Motor neuron (in vitro differentiated cells): ENCODE measurements around the gene SPOCK1. TPM values are rescaled to one million over a fixed set of nuclear protein-coding genes. Genes with fewer than 3 reads are reported as not detected.

Experiments used
- ATAC-seq, 8 experiments: fragments of 200-7000 bp; cut with Tn5 transposase; replicated peaks in 6 of 8; 2 replicates each; pipeline ENCODE4 v1.8.0; 2021; ENCODE audit warnings: mild to moderate bottlenecking in 8 of 8, moderate library complexity in 8 of 8
- H3K27ac ChIP-seq, 2 donors: fragments of 250-450 bp; sonication (Bioruptor Pico); 2 replicates each; pipeline ENCODE4 v1.9.0; 2021; ENCODE audit warnings: antibody characterized with exemption in 2 of 2, mild to moderate bottlenecking in 2 of 2, moderate library complexity in 1 of 2
- H3K4me1 ChIP-seq, 2 donors: fragments of 250-450 bp; sonication (Bioruptor Pico); replicated peaks in 1 of 2; 2 replicates each; pipeline ENCODE4 v1.6.1; 2021; ENCODE audit warnings: antibody characterized with exemption in 2 of 2, mild to moderate bottlenecking in 2 of 2, moderate library complexity in 1 of 2
- H3K4me3 ChIP-seq, 5 donors: fragments of 250-450 bp; sonication (Bioruptor Pico); 2 replicates each; pipeline ENCODE4 v1.9.0; 2021; ENCODE audit warnings: antibody characterized with exemption in 5 of 5, mild to moderate bottlenecking in 5 of 5, moderate library complexity in 4 of 5
- WGBS, 10 experiments: fragments of 450-650 bp; shearing (Covaris generic); methylation state at CpG; one replicate each; pipeline ENCODE4 v1.0.0; 2022; 5-methylcytosine and 5-hydroxymethylcytosine counted together
- in situ Hi-C, 9 experiments: fragments of 400-800 bp; cut with MboI; loops; one replicate each; pipeline ENCODE4 v1.15.0; 2021; ENCODE audit warnings: low sequenced_read_pairs in 9 of 9, low pct_unique_long_range_greater_than_20kb in 2 of 9; ENCODE audit not compliant: unreplicated experiment in 9 of 9
- total RNA-seq, 8 experiments: library from RNA; unstranded; fragments of 300-600 nt; gene quantifications; 2 replicates each; pipeline versions ENCODE4 v1.2.3 to v1.2.4, GENCODE V29; 2022

Gene SPOCK1
- total RNA-seq, 8 experiments from 2014 or later = 9.4 to 154 (median 25.1) TPM

GRCh38 chr5:137091472-137091871 is 407.7 kb downstream of the SPOCK1 start:
- H3K4me3 ChIP-seq = no peak overlapping the region
- in situ Hi-C loops = no loop called here
- 17 to 86% (median 20%) methylated on average over 1 of the region's 1 CpG; no CpG with 5 or more reads in 5 of the 10 experiments for WGBS, 10 experiments
- ATAC-seq = peak; percentile 85 to 98 (median 92)
- H3K27ac ChIP-seq = peak overlapping the region in 1 of 2 donors; percentile 56
- peaks cover 25 to 45% of the 10 kb centered on the region in 2 donors for H3K4me1 ChIP-seq

DNA sequence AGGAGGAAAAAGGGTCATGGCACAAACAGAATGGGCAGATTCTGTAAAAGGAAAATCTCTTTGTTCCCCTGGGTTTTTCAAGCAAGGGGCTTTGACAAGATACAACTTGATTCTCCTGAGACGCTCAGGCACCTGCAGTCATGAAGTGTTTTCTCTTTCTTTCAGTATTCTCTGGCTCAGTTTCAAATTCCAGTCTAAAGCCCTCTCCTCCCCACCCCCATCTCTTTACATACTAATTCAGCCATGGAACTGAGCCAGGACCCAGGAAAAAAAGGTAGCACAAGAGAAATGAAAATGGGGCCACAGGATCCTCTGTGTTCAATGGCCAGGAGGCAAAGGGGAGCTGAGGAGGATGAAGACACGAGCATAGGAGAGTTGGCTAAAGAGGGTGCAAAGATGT is 408.4 kb downstream of the SPOCK1 start:
- peak in 5 of 8 experiments; percentile 19 to 32 (median 25) for ATAC-seq
- in situ Hi-C loops = no loop called here
- WGBS, 10 experiments = 14 to 83% (median 54%) methylated on average over 1 of the region's 2 CpGs; no CpG with 5 or more reads in 4 of the 10 experiments
- no peak overlapping the region for H3K4me3 ChIP-seq
- peak overlapping the region in 1 of 2 donors; percentile 56 for H3K27ac ChIP-seq
- peaks cover 25 to 49% of the 10 kb centered on the region in 2 donors for H3K4me1 ChIP-seq

GRCh38 chr5:137090151-137090550 is 409.0 kb downstream of the SPOCK1 start:
- Histone ChIP-seq H3K4me3 (no peak overlapping the region), H3K4me1 (peaks cover 25 to 49% of the 10 kb centered on the region in 2 donors), H3K27ac (peak overlapping the region in 1 of 2 donors; percentile 46)
- in situ Hi-C loops = no loop called here
- no peak for ATAC-seq
- 100% methylated on average over 1 of the region's 1 CpG; no CpG with 5 or more reads in 9 of the 10 experiments for WGBS, 10 experiments

DNA sequence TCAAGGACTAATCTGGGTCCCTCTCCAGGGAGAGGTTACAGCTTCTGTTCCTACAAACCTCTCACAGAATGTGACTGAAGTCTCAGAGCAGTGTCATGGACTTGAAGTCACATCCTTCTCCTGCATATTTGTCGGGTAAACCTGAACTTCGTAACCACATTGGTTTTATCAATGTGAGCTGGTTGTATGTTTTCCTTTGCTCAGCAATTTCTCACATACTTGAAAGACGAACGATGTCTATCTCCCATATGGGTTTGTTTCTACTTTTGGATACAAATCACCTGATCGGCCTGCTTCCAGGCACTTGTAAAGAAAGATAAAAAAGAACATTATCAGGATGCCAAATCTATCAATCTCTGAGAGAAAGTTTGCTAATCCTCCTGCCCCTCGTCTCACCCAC is 411.0 kb downstream of the SPOCK1 start:
- Histone ChIP-seq H3K4me1 (peaks cover 25 to 49% of the 10 kb centered on the region in 2 donors), H3K4me3 (no peak overlapping the region), H3K27ac (no peak overlapping the region)
- in situ Hi-C loops = no loop called here
- ATAC-seq = no peak
- WGBS, 10 experiments = 74 to 100% (median 87%) methylated on average over 1 to 6 of the region's 6 CpGs

- in situ Hi-C loops = no loop called here
- H3K27ac ChIP-seq = no peak overlapping the region
- ATAC-seq = peak; percentile 40 to 89 (median 74)
- H3K4me3 ChIP-seq = no peak overlapping the region
- WGBS, 10 experiments = 39 to 100% (median 68%) methylated on average over 1 to 5 of the region's 5 CpGs; no CpG with 5 or more reads in 3 of the 10 experiments
- peaks cover 8 to 35% of the 10 kb centered on the region in 2 donors for H3K4me1 ChIP-seq
Observed at GRCh38 chr5:137086342-137086741, 412.8 kb downstream of the SPOCK1 start.

GRCh38 chr5:137085206-137085605 is 413.9 kb downstream of the SPOCK1 start:
- Histone ChIP-seq H3K4me3 (no peak overlapping the region), H3K27ac (no peak overlapping the region), H3K4me1 (peaks cover 13 to 33% of the 10 kb centered on the region in 2 donors)
- in situ Hi-C loops = no loop called here
- no peak for ATAC-seq
- 80 to 100% (median 94%) methylated on average over 1 to 4 of the region's 4 CpGs; no CpG with 5 or more reads in 4 of the 10 experiments for WGBS, 10 experiments

DNA sequence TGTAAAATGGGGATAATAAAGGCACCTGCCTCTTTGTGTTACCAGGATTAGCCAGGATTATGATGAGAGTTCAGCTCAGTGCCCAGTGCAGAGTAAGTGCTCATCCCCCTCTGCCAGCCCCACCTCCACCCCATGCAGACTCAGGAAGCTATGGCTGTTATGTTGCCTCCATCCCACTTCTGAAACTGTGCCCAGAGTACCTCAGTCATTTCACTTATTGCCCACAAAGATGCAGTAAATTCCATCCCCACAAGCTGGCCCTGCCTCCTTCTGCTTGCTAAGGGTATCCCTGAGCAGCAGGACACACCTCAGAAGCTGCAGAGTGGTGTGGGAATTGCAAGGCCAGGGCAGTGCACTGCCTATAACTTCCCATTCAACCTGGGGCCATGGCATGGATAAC is 415.1 kb downstream of the SPOCK1 start:
- peaks cover 14 to 28% of the 10 kb centered on the region in 2 donors for H3K4me1 ChIP-seq
- ATAC-seq = no peak
- in situ Hi-C loops = no loop called here
- H3K27ac ChIP-seq = no peak overlapping the region
- no peak overlapping the region for H3K4me3 ChIP-seq

DNA sequence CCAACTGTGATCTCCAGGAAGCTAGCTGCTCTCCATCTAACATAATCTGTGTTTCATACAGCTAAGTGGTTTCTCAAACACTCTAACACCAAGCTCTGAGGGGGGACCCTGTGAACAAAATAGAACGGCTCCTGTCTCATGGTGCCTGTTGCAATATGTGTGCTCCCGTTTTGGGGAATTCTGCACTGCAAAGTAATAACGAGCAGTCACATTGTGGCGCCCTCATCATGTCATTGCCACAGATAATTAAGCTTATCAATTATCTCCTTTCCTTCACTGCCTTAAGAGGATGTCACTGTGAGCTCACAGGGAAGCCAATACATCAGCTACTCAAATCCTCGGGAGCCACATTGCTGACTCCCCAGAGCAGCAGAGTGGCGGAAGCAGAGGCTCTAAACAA is 416.2 kb downstream of the SPOCK1 start:
- 79 to 93% (median 89%) methylated on average over 2 to 5 of the region's 6 CpGs; no CpG with 5 or more reads in 5 of the 10 experiments for WGBS, 10 experiments
- no peak overlapping the region for H3K4me3 ChIP-seq
- in situ Hi-C loops = no loop called here
- peaks cover 14 to 27% of the 10 kb centered on the region in 2 donors for H3K4me1 ChIP-seq
- no peak overlapping the region for H3K27ac ChIP-seq
- ATAC-seq = no peak

GRCh38 chr5:137078171-137078665 is 420.9 kb downstream of the SPOCK1 start:
- in situ Hi-C loops = no loop called here
- peaks cover 14 to 15% of the 10 kb centered on the region in 2 donors for H3K4me1 ChIP-seq
- peak in 2 of 8 experiments; percentile 36 to 53 for ATAC-seq
- no peak overlapping the region for H3K4me3 ChIP-seq
- no peak overlapping the region for H3K27ac ChIP-seq
- 54 to 86% (median 63%) methylated on average over 3 to 5 of the region's 7 CpGs; no CpG with 5 or more reads in 2 of the 10 experiments for WGBS, 10 experiments

DNA sequence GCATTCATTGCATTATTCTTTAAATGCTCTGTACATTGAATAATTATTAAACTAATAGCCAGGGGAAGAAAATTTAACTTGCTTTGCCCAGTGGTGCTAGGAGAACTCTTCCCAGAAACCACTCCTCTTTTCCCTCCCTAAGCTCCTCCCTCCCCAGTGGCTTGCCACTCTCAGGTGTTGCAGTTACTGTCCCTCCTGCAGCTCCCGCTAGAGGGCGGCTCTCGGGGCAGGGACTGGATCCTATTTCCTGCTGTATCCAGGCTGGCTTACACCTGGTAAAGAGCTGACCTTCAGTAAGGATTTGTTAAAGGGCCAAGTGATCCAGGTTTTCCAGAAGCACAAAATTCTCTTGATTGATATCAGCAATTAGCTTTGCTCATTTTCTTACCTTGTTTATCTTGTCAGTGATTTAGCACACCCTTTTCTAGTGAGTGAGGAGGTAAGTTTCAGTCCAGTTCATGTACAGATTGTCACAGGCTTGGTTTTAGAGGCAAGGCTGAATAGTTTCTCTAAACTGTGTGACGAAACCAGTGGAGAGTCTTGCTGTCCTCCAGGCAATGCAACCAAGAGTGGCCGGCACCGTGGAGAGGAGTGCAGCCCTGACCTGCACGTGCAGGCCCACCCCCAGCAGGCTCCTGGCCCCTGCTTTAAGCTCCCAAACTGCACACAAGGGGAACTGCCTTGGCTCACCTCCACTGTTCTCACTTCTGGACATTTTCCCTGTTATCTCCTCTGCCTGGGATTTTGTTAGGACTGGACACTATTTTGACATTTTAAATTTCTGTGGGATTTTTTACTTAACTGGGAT is 423.8 kb downstream of the SPOCK1 start:
- Histone ChIP-seq H3K27ac (no peak overlapping the region), H3K4me3 (no peak overlapping the region), H3K4me1 (peaks cover 5 to 9% of the 10 kb centered on the region in 2 donors)
- WGBS, 10 experiments = 4 to 88% (median 36%) methylated on average over 3 to 5 of the region's 7 CpGs; no CpG with 5 or more reads in 3 of the 10 experiments
- peak in 7 of 8 experiments; percentile 69 to 86 (median 78) for ATAC-seq
- in situ Hi-C loops = no loop called here

DNA sequence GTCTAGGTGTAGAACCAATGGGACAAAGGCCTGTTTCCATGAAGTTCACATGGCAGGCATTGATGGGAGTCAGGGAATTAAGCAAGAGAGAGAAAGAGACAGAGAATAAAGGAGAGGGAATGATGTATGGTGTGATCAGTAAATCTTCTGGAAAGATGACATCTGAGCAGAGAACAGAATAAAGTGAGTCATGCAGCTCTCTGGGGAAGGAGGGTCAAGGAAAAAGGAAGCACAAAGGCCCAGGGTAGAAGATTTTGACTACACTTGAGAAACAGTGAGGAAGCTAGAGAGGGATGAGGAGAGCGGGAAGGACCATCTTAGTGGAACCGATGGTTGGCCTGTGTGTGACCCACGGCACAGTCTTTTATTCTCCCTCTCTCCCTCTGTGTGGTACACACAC is 425.9 kb downstream of the SPOCK1 start:
- WGBS, 10 experiments = 64 to 100% (median 83%) methylated on average over 1 to 3 of the region's 3 CpGs; no CpG with 5 or more reads in 3 of the 10 experiments
- H3K4me3 ChIP-seq = no peak overlapping the region
- peak in 7 of 8 experiments; percentile 53 to 77 (median 67) for ATAC-seq
- no peak overlapping the region for H3K27ac ChIP-seq
- H3K4me1 ChIP-seq = peaks cover 2 to 9% of the 10 kb centered on the region in 2 donors
- in situ Hi-C loops = no loop called here

DNA sequence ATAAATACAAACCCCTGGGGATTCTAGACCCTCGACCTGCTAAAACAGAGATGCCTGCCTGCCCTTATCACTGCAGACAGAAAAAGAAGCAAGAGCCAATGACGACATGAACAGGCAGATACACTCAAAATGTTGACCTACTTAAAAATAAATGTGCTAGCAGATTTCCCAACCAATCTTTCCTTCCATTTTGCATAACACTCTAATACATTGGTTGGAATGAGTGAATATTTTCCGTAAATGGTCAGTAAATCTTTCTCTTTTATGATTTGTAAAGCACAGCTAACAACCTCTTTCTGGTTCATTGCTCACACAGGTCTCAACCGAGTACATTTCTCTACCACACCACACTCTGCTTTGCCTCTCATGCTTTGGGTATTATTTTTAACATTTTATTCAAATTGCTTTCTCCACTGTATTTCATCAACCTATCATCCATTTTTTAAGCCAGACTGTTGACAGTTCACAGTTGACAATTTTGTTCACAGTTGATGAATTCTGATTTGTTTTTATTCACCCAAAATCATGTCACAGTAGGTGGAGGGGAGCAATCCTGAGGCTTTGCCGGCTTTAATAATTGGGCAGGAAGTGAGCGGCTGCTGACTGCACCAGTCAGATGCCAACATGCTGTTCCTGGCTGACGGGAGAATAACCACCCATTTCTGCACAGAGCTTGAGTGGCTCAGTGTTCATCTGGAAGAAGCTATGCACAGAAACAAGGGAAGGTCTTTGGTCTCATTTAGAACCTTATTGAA is 426.6 kb downstream of the SPOCK1 start:
- Histone ChIP-seq H3K4me3 (no peak overlapping the region), H3K4me1 (peaks cover 2 to 9% of the 10 kb centered on the region in 2 donors), H3K27ac (no peak overlapping the region)
- in situ Hi-C loops = no loop called here
- peak; percentile 15 to 69 (median 58) for ATAC-seq
- WGBS, 10 experiments = 13 to 89% (median 74%) methylated on average over 1 to 6 of the region's 7 CpGs

GRCh38 chr5:137071931-137072330 is 427.2 kb downstream of the SPOCK1 start:
- in situ Hi-C loops = no loop called here
- 80 to 100% (median 100%) methylated on average over 1 to 2 of the region's 2 CpGs; no CpG with 5 or more reads in 1 of the 10 experiments for WGBS, 10 experiments
- no peak overlapping the region for H3K27ac ChIP-seq
- peaks cover 2 to 9% of the 10 kb centered on the region in 2 donors for H3K4me1 ChIP-seq
- no peak for ATAC-seq
- H3K4me3 ChIP-seq = no peak overlapping the region
